ENCODE results near the gene SYT1. TPM values are rescaled to one million over a fixed set of nuclear protein-coding genes. Genes with fewer than 3 reads are reported as not detected.
A peak's percentile ranks its signal among the peaks of the same experiment; 100 is the strongest.

The SYT1 gene
- total RNA-seq, 1 experiment from 2014 or later, result 15.8 TPM

- no peak overlapping the region for H2AK5ac ChIP-seq (ENCODE audit: insufficient read length, low read length)
- H4K8ac ChIP-seq (replicated peaks; ENCODE audit: insufficient read length, low read depth, low read length), result no peak overlapping the region
- no peaks in the 10 kb centered on the region for H3K23me2 ChIP-seq (ENCODE audit: insufficient read length, low read depth, low read length, poor library complexity, severe bottlenecking)
- Mint-ChIP-seq H3K27me3 (ENCODE audit: low read depth) (no peaks in the 10 kb centered on the region), H3K27ac (peak overlapping the region in 1 of 3 experiments; percentile 40; a peak in 2 of 7 replicates), H3K9me3 (no peaks in the 10 kb centered on the region), H3K4me1 (peaks cover 0 to 6% of the 10 kb centered on the region in 2 experiments; a peak in 1 of 4 replicates), H3K36me3 (ENCODE audit: insufficient read depth in 1 of 3, low read depth in 3 of 3) (no peaks in the 10 kb centered on the region), H3K4me3 (no peak overlapping the region)
- no peaks in the 10 kb centered on the region for H4K20me1 ChIP-seq (ENCODE audit: control insufficient read depth, insufficient read depth, insufficient read length)
- H2AFZ ChIP-seq (ENCODE audit: low read length), result no peak overlapping the region
- no peak overlapping the region for H4K91ac ChIP-seq (ENCODE audit: insufficient read length, low read depth, low read length)
- H2BK15ac ChIP-seq (ENCODE audit: low read depth, low read length), result no peak overlapping the region
- no peak overlapping the region for H2BK20ac ChIP-seq (ENCODE audit: low read depth, low read length, poor library complexity, severe bottlenecking)
- no peak overlapping the region for H3T11ph ChIP-seq (ENCODE audit: low read length)
- no peaks in the 10 kb centered on the region for H3K79me2 ChIP-seq (ENCODE audit: insufficient read depth, low read length)
- no peak overlapping the region for H3K23ac ChIP-seq (ENCODE audit: insufficient read length, low read depth, low read length)
- no peak for DNase-seq
- no peak overlapping the region for H3K27ac ChIP-seq (ENCODE audit: insufficient read length, low read depth, low read length)
- WGBS (ENCODE audit: extremely low coverage, insufficient read length, low lambda C conversion rate), result no CpG with 5 or more reads among the region's 4 CpGs
- no peak overlapping the region for H2BK120ac ChIP-seq (ENCODE audit: low read depth, low read length, poor library complexity, severe bottlenecking)
- H3K79me1 ChIP-seq (ENCODE audit: insufficient read depth, low read depth, low read length, poor library complexity, severe bottlenecking), result no peaks in the 10 kb centered on the region
- no peaks in the 10 kb centered on the region for H3K4me1 ChIP-seq (ENCODE audit: insufficient read depth, low read length)
- no peaks in the 10 kb centered on the region for H3K9me3 ChIP-seq (ENCODE audit: control insufficient read depth, low read depth, low read length)
- H3K9ac ChIP-seq (ENCODE audit: extremely low read depth, insufficient read length, low read length), result no peak overlapping the region
- no peak for TF ChIP-seq CTCF (conservative IDR thresholded peaks at IDR 0.05)
- no peak overlapping the region for H2BK5ac ChIP-seq (ENCODE audit: insufficient read length, low read length)
- H3K56ac ChIP-seq (ENCODE audit: insufficient read length, low read depth, low read length), result no peak overlapping the region
- no peaks in the 10 kb centered on the region for H3K27me3 ChIP-seq (ENCODE audit: insufficient read depth, low read length)
- no peak overlapping the region for H2BK12ac ChIP-seq (ENCODE audit: insufficient read length, low read depth, low read length)
- H3K4me2 ChIP-seq (ENCODE audit: insufficient read depth, insufficient read length, low read length), result no peak overlapping the region
- H3K14ac ChIP-seq (ENCODE audit: insufficient read depth, low read length), result no peak overlapping the region
- no peak overlapping the region for H3K18ac ChIP-seq (ENCODE audit: insufficient read length, low read depth, low read length)
- no peak overlapping the region for H3K4ac ChIP-seq (ENCODE audit: low read depth, low read length)
- H4K5ac ChIP-seq (ENCODE audit: insufficient read length, low read depth, low read length), result no peak overlapping the region
Observed at GRCh38 chr12:79266343-79267144, 402.0 kb downstream of the SYT1 start.

All from H9 (cell line).